Hepatocyte (in vitro differentiated cells): ENCODE measurements around the gene AEN. TPM values are rescaled to one million over a fixed set of nuclear protein-coding genes. Genes with fewer than 3 reads are reported as not detected.

Experiments
- DNase-seq: peaks from one replicate; pipeline ENCODE4 v3.0.0-alpha.2; 2016; ENCODE audit warnings: low spot score
- H2AFZ ChIP-seq: fragments of 200-600 bp; sonication (generic); 2 replicates; pipeline ENCODE4 v1.6.0; 2016; ENCODE audit warnings: antibody characterized with exemption, mild to moderate bottlenecking
- H3K27ac ChIP-seq: fragments of 200-600 bp; sonication (generic); 2 replicates; pipeline ENCODE4 v1.5.1; 2016; ENCODE audit warnings: mild to moderate bottlenecking
- H3K27me3 ChIP-seq: fragments of 200-600 bp; sonication (generic); 2 replicates; pipeline ENCODE4 v1.6.1; 2016
- H3K36me3 ChIP-seq: fragments of 200-600 bp; sonication (generic); replicated peaks from 2 replicates; pipeline ENCODE4 v1.5.1; 2016; ENCODE audit warnings: low read depth; ENCODE audit not compliant: insufficient read depth
- H3K4me1 ChIP-seq: fragments of 200-600 bp; sonication (generic); 2 replicates; pipeline ENCODE4 v1.5.1; 2016; ENCODE audit warnings: mild to moderate bottlenecking, moderate library complexity; ENCODE audit not compliant: insufficient read depth
- H3K4me2 ChIP-seq: fragments of 200-600 bp; sonication (generic); 2 replicates; pipeline ENCODE4 v1.6.0; 2016
- H3K4me3 ChIP-seq: fragments of 200-600 bp; sonication (generic); 2 replicates; pipeline ENCODE4 v1.5.1; 2016; ENCODE audit warnings: mild to moderate bottlenecking
- H3K79me2 ChIP-seq: fragments of 200-600 bp; sonication (generic); 2 replicates; pipeline ENCODE4 v1.6.0; 2017; ENCODE audit warnings: mild to moderate bottlenecking
- H3K9me2 ChIP-seq: fragments of 200-600 bp; sonication (generic); replicated peaks from 2 replicates; pipeline ENCODE4 v1.6.0; 2017; ENCODE audit warnings: mild to moderate bottlenecking; ENCODE audit not compliant: insufficient read depth
- H3K9me3 ChIP-seq: fragments of 200-600 bp; sonication (generic); 2 replicates; pipeline ENCODE4 v1.5.1; 2016; ENCODE audit warnings: low read depth, mild to moderate bottlenecking
- H4K20me1 ChIP-seq: fragments of 200-600 bp; sonication (generic); 2 replicates; pipeline ENCODE4 v1.6.0; 2016; ENCODE audit warnings: mild to moderate bottlenecking; ENCODE audit not compliant: insufficient read depth, poor library complexity, severe bottlenecking
- EZH2 ChIP-seq: fragments of 200-600 bp; sonication (generic); IDR thresholded peaks from 2 replicates; pipeline ENCODE4 v1.6.1; 2016; ENCODE audit warnings: antibody characterized with exemption, mild to moderate bottlenecking, borderline replicate concordance
- EZH2phosphoT487 ChIP-seq: fragments of 200-600 bp; sonication (generic); IDR thresholded peaks from one replicate; pipeline ENCODE4 v1.6.1; 2018; ENCODE audit warnings: antibody characterized with exemption, mild to moderate bottlenecking, low read depth, moderate library complexity; ENCODE audit not compliant: unreplicated experiment, severe bottlenecking
- WGBS: methylation state at CpG from one replicate; pipeline ENCODE4 v1.1.6; 2016; ENCODE audit warnings: low lambda C conversion rate; ENCODE audit errors: missing lambda C conversion rate; 5-methylcytosine and 5-hydroxymethylcytosine counted together
- polyA plus RNA-seq: library from polyadenylated mRNA; unstranded; fragments of >200 nt; fragmentation: Nextera tagmentation; extraction: Ambion mirVana; gene quantifications from 2 replicates; pipeline ENCODE4 v1.2.1, GENCODE V29; 2016
- total RNA-seq: library from RNA; depleted of rRNA; stranded (reverse); fragments of >200 nt; gene quantifications from 2 replicates; pipeline ENCODE4 v1.2.3, GENCODE V29; 2014
- TF ChIP-seq, protein P1 (sequence below): fragments of 200-600 bp; sonication (generic); IDR thresholded peaks from 2 replicates; pipeline ENCODE4 v1.5.1; 2016; ENCODE audit warnings: antibody characterized with exemption, mild to moderate bottlenecking; ENCODE audit not compliant: poor library complexity

The AEN gene
- total and polyA plus RNA-seq, 2 experiments from 2014 or later = 18.3 to 25.0 TPM

DNA sequence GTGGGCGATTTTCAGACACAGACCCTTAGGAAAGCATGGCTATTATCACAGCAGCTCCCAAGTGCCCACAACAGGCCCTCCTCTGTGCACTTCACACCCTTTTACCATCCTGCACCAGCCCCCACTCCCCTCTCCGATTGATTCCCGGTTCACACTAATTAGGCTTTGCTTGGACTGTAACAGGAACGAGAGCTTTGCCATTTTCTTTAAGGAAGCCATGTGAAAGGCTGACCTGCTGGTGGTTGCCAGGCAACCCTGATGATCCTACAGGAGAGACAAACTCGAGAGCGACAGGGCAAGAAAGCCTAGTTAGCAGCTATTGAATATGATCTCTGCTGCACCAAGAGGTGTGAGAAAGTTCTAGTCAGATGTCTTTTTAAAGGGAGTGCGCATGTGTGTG is 46.5 kb upstream of the AEN start:
- WGBS = 40% methylated on average over 7 of the region's 7 CpGs
- DNase-seq = no peak
- Histone ChIP-seq H3K9me3 (no peaks in the 10 kb centered on the region), H3K36me3 (no peaks in the 10 kb centered on the region), H3K4me3 (no peak overlapping the region), H3K79me2 (no peaks in the 10 kb centered on the region), H3K27ac (no peak overlapping the region), H3K9me2 (no peaks in the 10 kb centered on the region), H4K20me1 (no peaks in the 10 kb centered on the region), H2AFZ (no peak overlapping the region), H3K27me3 (no peaks in the 10 kb centered on the region), H3K4me2 (no peak overlapping the region), H3K4me1 (peaks cover 11% of the 10 kb centered on the region)
- TF ChIP-seq EZH2phosphoT487 = no peak
- TF ChIP-seq, protein P1, sequence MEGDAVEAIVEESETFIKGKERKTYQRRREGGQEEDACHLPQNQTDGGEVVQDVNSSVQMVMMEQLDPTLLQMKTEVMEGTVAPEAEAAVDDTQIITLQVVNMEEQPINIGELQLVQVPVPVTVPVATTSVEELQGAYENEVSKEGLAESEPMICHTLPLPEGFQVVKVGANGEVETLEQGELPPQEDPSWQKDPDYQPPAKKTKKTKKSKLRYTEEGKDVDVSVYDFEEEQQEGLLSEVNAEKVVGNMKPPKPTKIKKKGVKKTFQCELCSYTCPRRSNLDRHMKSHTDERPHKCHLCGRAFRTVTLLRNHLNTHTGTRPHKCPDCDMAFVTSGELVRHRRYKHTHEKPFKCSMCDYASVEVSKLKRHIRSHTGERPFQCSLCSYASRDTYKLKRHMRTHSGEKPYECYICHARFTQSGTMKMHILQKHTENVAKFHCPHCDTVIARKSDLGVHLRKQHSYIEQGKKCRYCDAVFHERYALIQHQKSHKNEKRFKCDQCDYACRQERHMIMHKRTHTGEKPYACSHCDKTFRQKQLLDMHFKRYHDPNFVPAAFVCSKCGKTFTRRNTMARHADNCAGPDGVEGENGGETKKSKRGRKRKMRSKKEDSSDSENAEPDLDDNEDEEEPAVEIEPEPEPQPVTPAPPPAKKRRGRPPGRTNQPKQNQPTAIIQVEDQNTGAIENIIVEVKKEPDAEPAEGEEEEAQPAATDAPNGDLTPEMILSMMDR = no peak
- TF ChIP-seq EZH2 = no peak

DNA sequence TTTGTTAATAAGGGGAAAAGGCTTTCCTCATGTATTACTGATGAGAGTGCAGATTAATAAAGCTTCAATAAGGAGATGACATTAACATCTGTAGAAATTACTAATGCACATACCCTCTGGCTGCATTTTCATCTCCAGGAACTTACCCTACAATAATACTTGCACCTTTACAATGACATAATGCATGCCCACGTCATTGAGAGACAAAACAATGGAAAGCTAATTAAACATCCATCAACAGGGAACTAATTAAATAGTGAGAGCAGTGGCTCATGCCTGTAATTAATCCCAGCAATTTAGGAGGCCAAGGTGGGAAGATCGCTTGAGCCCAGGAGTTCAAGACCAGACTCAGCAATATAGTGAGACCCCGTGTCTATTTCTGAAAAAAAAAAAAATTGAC is 41.8 kb upstream of the AEN start:
- Histone ChIP-seq H3K9me2 (no peaks in the 10 kb centered on the region), H3K4me1 (no peaks in the 10 kb centered on the region), H3K36me3 (no peaks in the 10 kb centered on the region), H3K27ac (no peak overlapping the region), H3K9me3 (no peaks in the 10 kb centered on the region), H4K20me1 (no peaks in the 10 kb centered on the region), H3K4me2 (no peak overlapping the region), H3K4me3 (no peak overlapping the region), H3K27me3 (no peaks in the 10 kb centered on the region), H3K79me2 (no peaks in the 10 kb centered on the region), H2AFZ (no peak overlapping the region)
- no peak for DNase-seq
- 71% methylated on average over 3 of the region's 3 CpGs for WGBS
- TF ChIP-seq EZH2phosphoT487 (no peak), EZH2 (no peak)
- TF ChIP-seq, protein P1 = no peak

DNA sequence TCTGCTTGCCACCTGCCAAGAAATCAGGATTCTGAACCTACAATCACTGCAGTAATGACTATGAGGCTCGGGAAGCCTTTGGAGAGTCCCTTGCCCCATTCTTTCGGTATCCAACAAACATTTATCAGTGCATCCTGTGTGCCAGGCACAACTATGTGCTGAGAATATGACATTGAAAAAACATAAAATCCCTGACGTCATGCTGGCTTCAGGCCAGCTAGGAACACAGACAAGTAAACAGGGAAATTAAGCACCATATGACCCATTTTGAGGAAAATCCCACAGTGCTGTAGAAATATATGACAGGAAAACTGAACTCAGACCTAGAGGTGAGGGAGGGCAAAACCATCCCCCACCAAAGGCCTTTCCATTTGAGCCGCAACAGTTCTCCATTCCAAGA is 40.6 kb upstream of the AEN start:
- Histone ChIP-seq H3K9me2 (no peaks in the 10 kb centered on the region), H3K27ac (no peak overlapping the region), H3K27me3 (no peaks in the 10 kb centered on the region), H3K9me3 (no peaks in the 10 kb centered on the region), H3K4me3 (no peak overlapping the region), H3K4me2 (no peak overlapping the region), H3K4me1 (no peaks in the 10 kb centered on the region), H3K36me3 (no peaks in the 10 kb centered on the region), H3K79me2 (no peaks in the 10 kb centered on the region), H2AFZ (no peak overlapping the region), H4K20me1 (no peaks in the 10 kb centered on the region)
- no peak for DNase-seq
- TF ChIP-seq EZH2 = no peak
- no peak for TF ChIP-seq EZH2phosphoT487
- TF ChIP-seq, protein P1 = no peak
- 78% methylated on average over 4 of the region's 4 CpGs for WGBS
